Left ventricle myocardium inferior (tissue), 1 donor: ENCODE measurements around the gene VCPKMT. TPM values are rescaled to one million over a fixed set of nuclear protein-coding genes. Genes with fewer than 3 reads are reported as not detected.

ENCODE experiments used
- DNase-seq: peaks from one replicate; pipeline ENCODE4 v3.0.0-alpha.2; 2020
- H3K27ac ChIP-seq: fragments of 200-600 bp; replicated peaks from 2 replicates; pipeline ENCODE4 v1.8.0; 2021
- H3K27me3 ChIP-seq: fragments of 200-600 bp; 2 replicates; pipeline ENCODE4 v1.8.0; 2021; ENCODE audit warnings: low read depth
- H3K36me3 ChIP-seq: fragments of 200-600 bp; 2 replicates; pipeline ENCODE4 v1.8.0; 2021
- H3K4me1 ChIP-seq: fragments of 200-600 bp; 2 replicates; pipeline ENCODE4 v1.8.0; 2021
- H3K4me3 ChIP-seq: fragments of 200-600 bp; 2 replicates; pipeline ENCODE4 v1.8.0; 2021; ENCODE audit warnings: mild to moderate bottlenecking, moderate library complexity
- H3K9me3 ChIP-seq: fragments of 200-600 bp; replicated peaks from 2 replicates; pipeline ENCODE4 v1.8.0; 2021
- intact Hi-C: fragments of 100-400 bp; cut with micrococcal nuclease; formaldehyde crosslinking; loops from one replicate; pipeline ENCODE4 v1.11.0; 2022
- total RNA-seq: library from RNA; stranded (reverse); fragmentation: NEBNext Ultra II Directional; extraction: Animal tissue kit (Norgen Biotek cat#: 25700); gene quantifications from one replicate; pipeline ENCODE4 v1.2.1, GENCODE V29; 2021
- TF ChIP-seq, protein P1 (sequence below): fragments of 200-600 bp; IDR thresholded peaks from 2 replicates; pipeline ENCODE4 v1.8.0; 2021; ENCODE audit warnings: antibody characterized with exemption, mild to moderate bottlenecking, borderline replicate concordance
- donor health status: DM: no; HTN: yes; CAD: no; lungs with severe emphysema.

The VCPKMT gene
- total RNA-seq, 1 donor from 2014 or later, result 4.1 TPM

DNA sequence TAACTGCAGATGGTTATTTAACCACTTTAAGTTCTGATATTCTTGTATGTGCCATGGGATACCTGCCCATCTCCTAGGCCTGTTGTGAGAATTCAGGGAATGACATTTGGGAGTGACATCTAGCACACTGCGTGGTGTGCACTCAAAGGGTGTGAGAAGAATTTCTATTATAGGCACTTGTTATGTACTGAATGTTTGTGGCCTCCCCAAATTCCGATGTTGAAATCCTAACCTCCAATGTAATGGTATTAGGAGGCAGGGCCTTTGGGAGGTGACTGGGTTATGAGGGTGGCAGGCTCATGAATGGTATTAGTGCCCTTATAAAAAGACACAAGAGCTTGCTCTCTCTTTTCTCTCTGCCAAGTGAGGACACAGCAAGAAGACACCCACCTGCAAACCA, 27.6 kb downstream of the VCPKMT start:
- Histone ChIP-seq H3K4me1 (no peaks in the 10 kb centered on the region), H3K36me3 (no peaks in the 10 kb centered on the region), H3K27me3 (no peaks in the 10 kb centered on the region), H3K27ac (no peak overlapping the region), H3K4me3 (no peak overlapping the region), H3K9me3 (no peaks in the 10 kb centered on the region)
- TF ChIP-seq, protein P1, sequence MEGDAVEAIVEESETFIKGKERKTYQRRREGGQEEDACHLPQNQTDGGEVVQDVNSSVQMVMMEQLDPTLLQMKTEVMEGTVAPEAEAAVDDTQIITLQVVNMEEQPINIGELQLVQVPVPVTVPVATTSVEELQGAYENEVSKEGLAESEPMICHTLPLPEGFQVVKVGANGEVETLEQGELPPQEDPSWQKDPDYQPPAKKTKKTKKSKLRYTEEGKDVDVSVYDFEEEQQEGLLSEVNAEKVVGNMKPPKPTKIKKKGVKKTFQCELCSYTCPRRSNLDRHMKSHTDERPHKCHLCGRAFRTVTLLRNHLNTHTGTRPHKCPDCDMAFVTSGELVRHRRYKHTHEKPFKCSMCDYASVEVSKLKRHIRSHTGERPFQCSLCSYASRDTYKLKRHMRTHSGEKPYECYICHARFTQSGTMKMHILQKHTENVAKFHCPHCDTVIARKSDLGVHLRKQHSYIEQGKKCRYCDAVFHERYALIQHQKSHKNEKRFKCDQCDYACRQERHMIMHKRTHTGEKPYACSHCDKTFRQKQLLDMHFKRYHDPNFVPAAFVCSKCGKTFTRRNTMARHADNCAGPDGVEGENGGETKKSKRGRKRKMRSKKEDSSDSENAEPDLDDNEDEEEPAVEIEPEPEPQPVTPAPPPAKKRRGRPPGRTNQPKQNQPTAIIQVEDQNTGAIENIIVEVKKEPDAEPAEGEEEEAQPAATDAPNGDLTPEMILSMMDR, result no peak
- DNase-seq, result no peak
- intact Hi-C loops, result no loop called here

DNA sequence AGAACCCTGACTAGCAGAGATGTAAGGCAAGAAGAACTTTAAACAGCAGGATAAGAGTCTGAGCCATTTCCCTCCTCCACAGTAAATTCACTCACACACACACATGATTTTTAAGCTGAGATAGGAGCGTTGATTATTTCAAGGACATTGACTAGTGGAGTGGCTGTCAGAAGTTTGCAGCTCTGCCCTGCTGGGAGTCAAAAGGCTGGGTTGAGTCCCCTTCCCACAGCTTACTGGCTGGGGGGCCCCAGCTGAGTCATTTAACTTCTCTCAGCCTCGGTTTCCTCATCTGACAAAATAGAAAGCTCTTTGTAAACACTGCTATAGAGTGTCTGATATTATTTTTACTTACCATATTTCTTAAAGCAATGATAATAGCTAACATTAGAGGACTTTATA, 28.3 kb downstream of the VCPKMT start:
- intact Hi-C loops, result no loop called here
- no peak overlapping the region for H3K27ac ChIP-seq
- H3K27me3 ChIP-seq, result no peaks in the 10 kb centered on the region
- DNase-seq, result no peak
- H3K4me3 ChIP-seq, result no peak overlapping the region
- no peaks in the 10 kb centered on the region for H3K9me3 ChIP-seq
- H3K36me3 ChIP-seq, result no peaks in the 10 kb centered on the region
- TF ChIP-seq, protein P1, result no peak
- no peaks in the 10 kb centered on the region for H3K4me1 ChIP-seq

DNA sequence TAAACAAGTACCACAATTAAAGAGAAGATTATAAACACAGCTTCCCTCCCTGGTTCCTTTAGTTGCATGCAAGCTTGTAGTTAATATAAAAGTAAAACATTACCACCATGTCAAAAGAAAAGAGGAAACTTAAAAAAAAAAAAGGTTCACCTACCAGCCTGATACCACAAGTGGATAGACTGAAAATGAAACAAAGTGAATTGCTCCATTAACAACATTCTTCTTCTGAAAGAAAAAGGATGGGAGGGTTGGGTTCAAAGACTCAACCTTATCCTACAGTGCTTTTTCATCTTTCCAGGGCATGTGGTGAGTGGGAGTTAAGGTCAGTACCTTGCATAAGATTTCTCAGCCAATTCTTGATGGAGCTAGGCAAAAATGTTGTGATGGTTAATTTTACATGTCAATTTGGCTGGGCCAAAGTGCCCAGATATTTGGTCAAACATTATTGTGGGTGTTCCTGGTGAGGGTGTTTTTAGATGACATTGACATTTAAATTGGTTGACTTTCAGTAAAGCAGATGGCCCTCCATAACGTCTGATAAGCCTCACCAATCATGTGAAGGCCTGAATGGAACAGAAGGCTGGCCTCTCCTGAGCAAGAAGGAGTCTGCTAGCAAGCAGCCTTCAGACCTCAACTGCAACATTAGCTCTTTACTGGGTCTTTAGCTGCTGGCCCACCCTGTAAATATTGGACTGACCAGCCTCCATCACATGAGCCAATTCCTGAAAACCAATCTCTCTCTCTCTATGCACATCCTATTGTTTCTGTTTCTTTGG, 28.8 kb downstream of the VCPKMT start:
- Histone ChIP-seq H3K27ac (no peak overlapping the region), H3K4me1 (no peaks in the 10 kb centered on the region), H3K36me3 (no peaks in the 10 kb centered on the region), H3K9me3 (no peaks in the 10 kb centered on the region), H3K4me3 (no peak overlapping the region), H3K27me3 (no peaks in the 10 kb centered on the region)
- TF ChIP-seq, protein P1, result no peak
- intact Hi-C loops, result no loop called here
- DNase-seq, result no peak

DNA sequence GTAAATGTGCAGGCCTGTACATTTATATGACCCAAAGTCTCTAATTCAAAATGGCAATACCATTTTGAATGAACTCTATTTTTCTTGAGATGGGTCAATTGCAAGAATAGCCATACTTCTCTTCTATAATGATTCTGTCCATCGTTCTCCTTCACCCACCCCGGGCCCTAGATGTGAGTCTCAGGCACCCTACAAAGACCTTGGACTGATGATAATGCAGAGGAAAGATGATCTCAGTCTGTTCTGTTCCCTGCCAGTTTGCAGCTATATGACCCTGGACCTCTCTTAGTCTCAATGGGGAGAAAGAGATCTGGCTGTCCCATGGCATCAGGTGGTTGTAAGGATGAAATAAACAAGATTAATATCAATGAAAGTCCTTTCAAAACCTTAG, 30.1 kb downstream of the VCPKMT start:
- intact Hi-C loops, result no loop called here
- no peaks in the 10 kb centered on the region for H3K36me3 ChIP-seq
- no peak overlapping the region for H3K4me3 ChIP-seq
- H3K27me3 ChIP-seq, result no peaks in the 10 kb centered on the region
- no peaks in the 10 kb centered on the region for H3K4me1 ChIP-seq
- TF ChIP-seq, protein P1, result no peak
- no peak overlapping the region for H3K27ac ChIP-seq
- no peak for DNase-seq
- H3K9me3 ChIP-seq, result no peaks in the 10 kb centered on the region

DNA sequence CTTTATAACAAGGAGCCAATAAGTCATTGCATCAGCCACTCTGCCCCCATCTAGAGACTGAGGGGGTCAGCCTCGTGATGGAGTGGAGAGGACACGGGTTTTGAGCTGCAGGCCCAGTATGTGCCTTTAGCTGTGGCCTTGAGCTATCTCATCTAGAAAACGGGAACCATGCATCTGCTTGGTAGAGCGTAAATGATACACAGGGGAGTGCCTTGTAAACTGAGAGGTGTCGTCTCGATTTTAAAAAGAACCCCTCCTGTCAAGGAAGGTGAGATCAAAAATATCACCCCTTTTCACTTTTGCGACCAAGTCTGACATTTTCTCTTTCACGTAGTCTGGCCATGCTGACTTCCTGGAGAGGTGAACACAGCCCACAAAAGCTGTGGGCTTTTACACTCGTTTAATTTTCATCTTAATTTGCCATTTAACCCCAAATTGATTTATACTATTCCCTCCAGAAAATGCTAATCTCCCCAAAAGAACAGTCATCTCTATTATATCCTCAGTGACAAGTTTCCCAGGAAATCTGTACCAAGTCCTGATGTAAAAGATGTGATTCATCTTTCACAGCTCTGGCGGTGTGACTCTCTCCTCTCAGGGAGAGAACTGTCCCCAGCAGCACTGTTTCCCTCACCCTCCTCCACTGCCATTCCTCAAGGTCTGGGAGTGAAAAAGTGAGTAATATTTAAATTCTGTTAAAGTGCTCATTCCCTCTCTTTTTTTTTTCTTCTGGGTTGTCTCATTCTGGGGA, 30.6 kb downstream of the VCPKMT start:
- H3K4me1 ChIP-seq, result no peaks in the 10 kb centered on the region
- TF ChIP-seq, protein P1, result no peak
- no peak for DNase-seq
- H3K27me3 ChIP-seq, result no peaks in the 10 kb centered on the region
- intact Hi-C loops, result no loop called here
- H3K36me3 ChIP-seq, result no peaks in the 10 kb centered on the region
- H3K27ac ChIP-seq, result no peak overlapping the region
- H3K9me3 ChIP-seq, result no peaks in the 10 kb centered on the region
- H3K4me3 ChIP-seq, result no peak overlapping the region
